IMR-90 (cell line): Measurements from ENCODE around the gene CD300LG. TPM values are rescaled to one million over a fixed set of nuclear protein-coding genes. Genes with fewer than 3 reads are reported as not detected.

ENCODE experiments used
- ATAC-seq: fragments of 200-7000 bp; cut with Tn5 transposase; 2 replicates; pipeline ENCODE4 v1.9.1; 2020; ENCODE audit warnings: low read depth, mild to moderate bottlenecking, moderate library complexity
- BruUV-seq: library from RNA; stranded (reverse); fragments of 400-500 nt; replicated peaks from 2 replicates; lab custom pipeline; 2021; lab: Mats Ljungman, UMichigan
- CTCF ChIA-PET: fragments of 300-600 bp; formaldehyde crosslinking; extraction: SDS; loops from one replicate; lab custom pipeline; 2021; ENCODE audit warnings: antibody characterized with exemption; lab: Yijun Ruan, JAX
- POLR2A ChIA-PET: fragments of 300-600 bp; sonication (Branson Sonifier 250); formaldehyde crosslinking; loops from one replicate; lab custom pipeline; 2022; ENCODE audit warnings: antibody characterized with exemption; ENCODE audit not compliant: unreplicated experiment; lab: Charles Lee
- DNase-seq: peaks from one replicate; pipeline ENCODE4 v3.0.0; 2013
- H2AFZ ChIP-seq: replicated peaks from 2 replicates; pipeline ENCODE3; 2013; ENCODE audit warnings: low read length, mild to moderate bottlenecking; ENCODE audit not compliant: poor library complexity
- H2AK5ac ChIP-seq: 2 replicates; pipeline ENCODE4 v1.6.1; 2013; ENCODE audit warnings: low read depth, low read length, inconsistent platforms
- H2AK9ac ChIP-seq: replicated peaks from 2 replicates; pipeline ENCODE3; 2013; ENCODE audit warnings: mild to moderate bottlenecking, low read depth, low read length, moderate library complexity; ENCODE audit not compliant: poor library complexity
- H2BK120ac ChIP-seq: 2 replicates; pipeline ENCODE4 v1.6.1; 2013; ENCODE audit warnings: low read depth, low read length, inconsistent platforms
- H2BK15ac ChIP-seq: 3 replicates; pipeline ENCODE4 v1.6.1; 2013; ENCODE audit warnings: low read depth, low read length, inconsistent platforms
- H2BK20ac ChIP-seq: 2 replicates; pipeline ENCODE4 v1.6.1; 2013; ENCODE audit warnings: low read depth, mild to moderate bottlenecking, inconsistent platforms, low read length, moderate library complexity
- H2BK5ac ChIP-seq: 2 replicates; pipeline ENCODE4 v1.6.1; 2013; ENCODE audit warnings: mild to moderate bottlenecking, low read depth, low read length, inconsistent platforms; ENCODE audit not compliant: poor library complexity, severe bottlenecking
- H3K14ac ChIP-seq: replicated peaks from 2 replicates; pipeline ENCODE4 v1.6.1; 2013; ENCODE audit warnings: low read depth, low read length, inconsistent platforms
- H3K18ac ChIP-seq: 2 replicates; pipeline ENCODE4 v1.6.1; 2013; ENCODE audit warnings: low read depth, low read length, control low read depth
- H3K23ac ChIP-seq: 2 replicates; pipeline ENCODE4 v1.6.1; 2013; ENCODE audit warnings: low read depth, low read length, inconsistent platforms
- H3K27ac ChIP-seq: 2 replicates; pipeline ENCODE4 v1.5.1; 2013; ENCODE audit warnings: mild to moderate bottlenecking, control low read depth, low read length; ENCODE audit not compliant: insufficient read depth
- H3K27me3 ChIP-seq: 2 replicates; pipeline ENCODE4 v1.6.1; 2013; ENCODE audit warnings: low read length; ENCODE audit not compliant: control insufficient read depth, insufficient read depth
- H3K36me3 ChIP-seq: 2 replicates; pipeline ENCODE4 v1.6.1; 2013; ENCODE audit warnings: low read length, mixed read lengths; ENCODE audit not compliant: control insufficient read depth, insufficient read depth
- H3K4ac ChIP-seq: 2 replicates; pipeline ENCODE4 v1.6.1; 2013; ENCODE audit warnings: low read depth, low read length, inconsistent platforms
- H3K4me1 ChIP-seq: 2 replicates; pipeline ENCODE4 v1.6.1; 2013; ENCODE audit warnings: low read length, mixed read lengths; ENCODE audit not compliant: control insufficient read depth, insufficient read depth
- H3K4me2 ChIP-seq: 2 replicates; pipeline ENCODE4 v1.6.1; 2013; ENCODE audit warnings: low read depth, mild to moderate bottlenecking, control low read depth, low read length, moderate library complexity
- H3K4me3 ChIP-seq: 2 replicates; pipeline ENCODE4 v1.5.1; 2013; ENCODE audit warnings: low read depth, mild to moderate bottlenecking, control low read depth, low read length, moderate library complexity; ENCODE audit not compliant: insufficient read depth
- H3K56ac ChIP-seq: 2 replicates; pipeline ENCODE4 v1.6.1; 2013; ENCODE audit warnings: low read length, inconsistent platforms; ENCODE audit not compliant: insufficient read depth; ENCODE audit errors: extremely low read depth
- H3K79me1 ChIP-seq, 2 experiments: 2 replicates each; pipeline ENCODE4 v1.6.1; 2013; ENCODE audit warnings: low read length in 2 of 2, inconsistent platforms in 1 of 2, low read depth in 1 of 2
- H3K9ac ChIP-seq: 2 replicates; pipeline ENCODE4 v1.6.1; 2013; ENCODE audit warnings: low read depth, low read length, control low read depth
- H3K9me1 ChIP-seq: 2 replicates; pipeline ENCODE4 v1.6.1; 2013; ENCODE audit warnings: low read length, inconsistent platforms; ENCODE audit not compliant: insufficient read depth
- H3K9me3 ChIP-seq: 2 replicates; pipeline ENCODE4 v1.6.1; 2013; ENCODE audit warnings: low read length; ENCODE audit not compliant: control insufficient read depth, insufficient read depth
- H4K20me1 ChIP-seq: 2 replicates; pipeline ENCODE4 v1.6.1; 2013; ENCODE audit warnings: low read length, inconsistent platforms; ENCODE audit not compliant: insufficient read depth
- H4K5ac ChIP-seq: 2 replicates; pipeline ENCODE4 v1.6.1; 2013; ENCODE audit warnings: mild to moderate bottlenecking, low read depth, low read length, control low read depth
- H4K8ac ChIP-seq, 2 experiments: 2 replicates each; pipeline ENCODE4 v1.6.1; 2013; ENCODE audit warnings: low read depth in 2 of 2, low read length in 2 of 2, control low read depth in 1 of 2, inconsistent platforms in 1 of 2
- H4K91ac ChIP-seq: 2 replicates; pipeline ENCODE4 v1.6.1; 2013; ENCODE audit warnings: low read depth, low read length, inconsistent platforms; ENCODE audit not compliant: insufficient read depth
- CHD1 ChIP-seq: IDR thresholded peaks from 2 replicates; pipeline ENCODE4 v1.6.1; 2012; ENCODE audit warnings: low read depth, low read length, improper control_type of control experiment
- CTCF ChIP-seq: conservative IDR thresholded peaks from 2 replicates; pipeline ENCODE4 v1.5.1; 2012; ENCODE audit warnings: mild to moderate bottlenecking, low read depth, low read length, improper control_type of control experiment
- ELK1 ChIP-seq: fragments of 150-350 bp; IDR thresholded peaks from 2 replicates; pipeline ENCODE4 v1.6.1; 2016; ENCODE audit warnings: low read depth, mild to moderate bottlenecking, low read length, moderate library complexity, borderline replicate concordance
- FOS ChIP-seq: fragments of 150-350 bp; IDR thresholded peaks from 2 replicates; pipeline ENCODE4 v1.6.1; 2016; ENCODE audit warnings: low read depth, low read length
- MAFK ChIP-seq: IDR thresholded peaks from 2 replicates; pipeline ENCODE4 v1.6.1; 2012; ENCODE audit warnings: low read depth, low read length, improper control_type of control experiment
- NFE2L2 ChIP-seq: fragments of 150-350 bp; IDR thresholded peaks from 2 replicates; pipeline ENCODE4 v1.6.1; 2016; ENCODE audit warnings: low read depth, mild to moderate bottlenecking, low read length
- POLR2A ChIP-seq: IDR thresholded peaks from 2 replicates; pipeline ENCODE4 v1.6.1; 2012; ENCODE audit warnings: mild to moderate bottlenecking, low read depth, low read length
- RAD21 ChIP-seq: IDR thresholded peaks from 2 replicates; pipeline ENCODE4 v1.6.1; 2012; ENCODE audit warnings: low read length, improper control_type of control experiment
- RCOR1 ChIP-seq: IDR thresholded peaks from 2 replicates; pipeline ENCODE4 v1.6.1; 2012; ENCODE audit warnings: mild to moderate bottlenecking, low read length, improper control_type of control experiment; ENCODE audit not compliant: insufficient replicate concordance
- RFX5 ChIP-seq: IDR thresholded peaks from 2 replicates; pipeline ENCODE4 v1.8.0; 2012; ENCODE audit warnings: low read depth, mild to moderate bottlenecking, low read length, moderate library complexity
- SMC3 ChIP-seq: fragments of 150-350 bp; IDR thresholded peaks from 2 replicates; pipeline ENCODE4 v1.6.1; 2016; ENCODE audit warnings: low read depth, mild to moderate bottlenecking, antibody characterized with exemption, low read length, moderate library complexity
- USF2 ChIP-seq: fragments of 150-350 bp; IDR thresholded peaks from 2 replicates; pipeline ENCODE4 v1.6.1; 2017; ENCODE audit warnings: mild to moderate bottlenecking, antibody characterized with exemption, low read length, low read depth
- WGBS, 2 experiments: methylation state at CpG; one replicate each; pipeline versions ENCODE4 v1.1.5 to v1.1.7; 2013; ENCODE audit warnings: missing lambda C conversion rate in 2 of 2; ENCODE audit not compliant: insufficient read length in 1 of 2; ENCODE audit errors: extremely low coverage in 2 of 2; 5-methylcytosine and 5-hydroxymethylcytosine counted together
- dilution Hi-C: fragments of 300-500 bp; cut with HindIII; formaldehyde crosslinking; loops from one replicate; pipeline ENCODE4 v1.14.3; 2018; ENCODE audit warnings: low sequenced_read_pairs; ENCODE audit not compliant: unreplicated experiment
- in situ Hi-C: fragments of 300-500 bp; cut with MboI; formaldehyde crosslinking; loops from 3 replicates; pipeline ENCODE4 v1.14.3; 2019; ENCODE audit warnings: low sequenced_read_pairs, inconsistent platforms, mixed read lengths
- intact Hi-C: fragments of 100-400 bp; cut with micrococcal nuclease; formaldehyde crosslinking; loops from 2 replicates; pipeline ENCODE4 v1.10.0; 2022
- polyA plus RNA-seq, 3 experiments: library from polyadenylated mRNA; depleted of rRNA; stranded (reverse); fragments of >200 nt; gene quantifications; 2 replicates each; pipeline ENCODE4 v1.2.3, GENCODE V29; 2012; ENCODE audit warnings: low replicate concordance in 1 of 3
- total RNA-seq: library from RNA; depleted of rRNA; stranded (reverse); fragments of >200 nt; gene quantifications from 2 replicates; pipeline ENCODE4 v1.2.3, GENCODE V29; 2012

The CD300LG gene
- total and polyA plus RNA-seq, 2 of the 4 experiments (the other 2 are of a cell fraction) = not detected

GRCh38 chr17:43816336-43817320 lies 30.3 kb upstream of the CD300LG start:
- WGBS, 2 experiments = 89% methylated on average over 18 of the region's 24 CpGs; no CpG with 5 or more reads in 1 of the 2 experiments
- Histone ChIP-seq H4K20me1 (no peaks in the 10 kb centered on the region), H3K4me1 (peaks cover 6% of the 10 kb centered on the region), H3K4ac (no peak overlapping the region), H4K91ac (no peak overlapping the region), H3K79me1 (peaks cover 3 to 12% of the 10 kb centered on the region in 2 experiments; a peak in 1 of 4 replicates), H3K9me1 (peaks cover 11% of the 10 kb centered on the region; the same call in 1 of the 2 replicates), H3K27ac (no peak overlapping the region), H2AK5ac (no peak overlapping the region; the same call in 1 of the 2 replicates), H3K56ac (no peak overlapping the region), H3K18ac (no peak overlapping the region), H4K5ac (no peak overlapping the region), H3K14ac (no peak overlapping the region), H3K27me3 (no peaks in the 10 kb centered on the region), H3K4me2 (no peak overlapping the region), H2BK5ac (no peak overlapping the region), H3K9ac (no peak overlapping the region), H2BK20ac (no peak overlapping the region), H3K9me3 (no peaks in the 10 kb centered on the region), H2BK15ac (no peak overlapping the region), H4K8ac (no peak overlapping the region), H2AFZ (no peak overlapping the region), H3K4me3 (no peak overlapping the region), H2AK9ac (no peak overlapping the region), H2BK120ac (no peak overlapping the region), H3K23ac (no peak overlapping the region), H3K36me3 (peaks cover 24% of the 10 kb centered on the region)
- no peak for ATAC-seq
- dilution Hi-C loops (no loop called here), in situ Hi-C loops (no loop called here), intact Hi-C loops (no loop called here)
- BruUV-seq = no TSS peak
- TF ChIP-seq CHD1 (no peak), RCOR1 (no peak), MAFK (no peak), RFX5 (no peak), POLR2A (no peak), CTCF (no peak), SMC3 (no peak), NFE2L2 (no peak), RAD21 (no peak), FOS (no peak), ELK1 (no peak), USF2 (no peak)
- DNase-seq = no peak
- ChIA-PET CTCF (interaction anchor here (0.9 kb wide), 1 partner anchor 29 kb away, joined by 3 read pairs; no protein-coding TSS in a partner anchor), POLR2A (no interaction called here)
